T-helper 1 cell treated with Interleukin-12 subunit alpha and Interleukin-12 subunit beta and Interleukin-4 antibody, amounts not matched to agents 30 ng/mL and 1 ng/mL, for 36 hours (primary cell): ENCODE data around the gene NDUFB7. TPM values are rescaled to one million over a fixed set of nuclear protein-coding genes. Genes with fewer than 3 reads are reported as not detected.

Source experiments
- intact Hi-C: fragments of 100-400 bp; cut with micrococcal nuclease; formaldehyde crosslinking; loops from one replicate; pipeline ENCODE4 v1.15.1; 2024
- total RNA-seq: library from RNA; stranded (reverse); gene quantifications from 2 replicates; pipeline ENCODE4 v1.2.3, GENCODE V29; 2022

The NDUFB7 gene
- total RNA-seq, 1 donor from 2014 or later: 107 TPM

GRCh38 chr19:14528419-14529253 is 43.2 kb downstream of the NDUFB7 start:
- intact Hi-C loops: loop anchor here (1.0 to 10.0 kb wide), 13 partner anchors 10 to 1744 kb away; partner anchors contain the start of genes DDX39A, DNAJB1, GIPC1 and IER2

GRCh38 chr19:14526423-14526822 is 45.4 kb downstream of the NDUFB7 start:
- intact Hi-C loops: loop anchor here (10.0 kb wide), 4 partner anchors 522 to 1742 kb away; partner anchors contain the start of genes IER2, RFX1, STX10 and TPM4

- intact Hi-C loops: loop anchor here (10.0 kb wide), 4 partner anchors 521 to 1741 kb away; partner anchors contain the start of genes IER2, RFX1, STX10 and TPM4
Observed at GRCh38 chr19:14525729-14526128, 46.1 kb downstream of the NDUFB7 start.

GRCh38 chr19:14520543-14520942 is 51.3 kb downstream of the NDUFB7 start:
- intact Hi-C loops: loop anchor here (10.0 kb wide), 4 partner anchors 516 to 1736 kb away; partner anchors contain the start of genes IER2, RFX1, STX10 and TPM4

GRCh38 chr19:14519860-14520407 is 51.9 kb downstream of the NDUFB7 start:
- intact Hi-C loops: loop anchor here (2.0 to 10.0 kb wide), 6 partner anchors 383 to 1735 kb away; partner anchors contain the start of genes ASF1B, DCAF15, IER2 and RFX1

- intact Hi-C loops: loop anchor here (2.0 kb wide), 2 partner anchors 383 to 567 kb away; partner anchors contain the start of genes ASF1B and DCAF15
Observed at GRCh38 chr19:14519245-14519859, 52.5 kb downstream of the NDUFB7 start.

GRCh38 chr19:14517840-14518505 is 53.9 kb downstream of the NDUFB7 start, which contains the start of gene DNAJB1:
TSS of gene DNAJB1 (minus strand) at chr19:14518397. CDS start at chr19:14518349, 48 bp downstream.
- intact Hi-C loops: loop anchor here (1.0 to 2.0 kb wide), 7 partner anchors 11 to 565 kb away; partner anchors contain the start of genes ASF1B, DCAF15, DDX39A and TECR

GRCh38 chr19:14517446-14517839 is 54.4 kb downstream of the NDUFB7 start:
- intact Hi-C loops: no loop called here

- intact Hi-C loops: no loop called here
Observed at GRCh38 chr19:14516746-14517438, 55.0 kb downstream of the NDUFB7 start.

Other genes starting within 250 kb of the NDUFB7 start
- gene ADGRE5, start 190.6 kb downstream of the NDUFB7 start, total RNA-seq: 218 and 221 TPM in 2 replicates
- 238 and 242 TPM in 2 replicates for gene DDX39A, start 152.7 kb downstream of the NDUFB7 start, total RNA-seq
- gene PKN1, start 138.8 kb downstream of the NDUFB7 start, total RNA-seq: 200 and 201 TPM in 2 replicates
- 0.39 and 0.41 TPM in 2 replicates for gene PTGER1, start 96.7 kb downstream of the NDUFB7 start, total RNA-seq
- 46.4 and 51.2 TPM in 2 replicates for gene GIPC1, start 75.9 kb downstream of the NDUFB7 start, total RNA-seq
- gene DNAJB1, start 53.7 kb downstream of the NDUFB7 start, total RNA-seq: 79.9 and 83.2 TPM in 2 replicates
- gene TECR, start 42.5 kb downstream of the NDUFB7 start, total RNA-seq: 127 and 129 TPM in 2 replicates
- gene CLEC17A, start 11.0 kb upstream of the NDUFB7 start, total RNA-seq: not detected in 2 replicates
- gene ADGRE3, start 102.8 kb upstream of the NDUFB7 start, total RNA-seq: not detected in 2 replicates
- gene ZNF333, start 118.0 kb upstream of the NDUFB7 start, total RNA-seq: 13.3 and 14.5 TPM in 2 replicates
- 0.88 and 2.3 TPM in 2 replicates for gene ADGRE2, start 206.5 kb upstream of the NDUFB7 start, total RNA-seq